ENCODE results near the gene TBPL1.

The TBPL1 gene

DNA sequence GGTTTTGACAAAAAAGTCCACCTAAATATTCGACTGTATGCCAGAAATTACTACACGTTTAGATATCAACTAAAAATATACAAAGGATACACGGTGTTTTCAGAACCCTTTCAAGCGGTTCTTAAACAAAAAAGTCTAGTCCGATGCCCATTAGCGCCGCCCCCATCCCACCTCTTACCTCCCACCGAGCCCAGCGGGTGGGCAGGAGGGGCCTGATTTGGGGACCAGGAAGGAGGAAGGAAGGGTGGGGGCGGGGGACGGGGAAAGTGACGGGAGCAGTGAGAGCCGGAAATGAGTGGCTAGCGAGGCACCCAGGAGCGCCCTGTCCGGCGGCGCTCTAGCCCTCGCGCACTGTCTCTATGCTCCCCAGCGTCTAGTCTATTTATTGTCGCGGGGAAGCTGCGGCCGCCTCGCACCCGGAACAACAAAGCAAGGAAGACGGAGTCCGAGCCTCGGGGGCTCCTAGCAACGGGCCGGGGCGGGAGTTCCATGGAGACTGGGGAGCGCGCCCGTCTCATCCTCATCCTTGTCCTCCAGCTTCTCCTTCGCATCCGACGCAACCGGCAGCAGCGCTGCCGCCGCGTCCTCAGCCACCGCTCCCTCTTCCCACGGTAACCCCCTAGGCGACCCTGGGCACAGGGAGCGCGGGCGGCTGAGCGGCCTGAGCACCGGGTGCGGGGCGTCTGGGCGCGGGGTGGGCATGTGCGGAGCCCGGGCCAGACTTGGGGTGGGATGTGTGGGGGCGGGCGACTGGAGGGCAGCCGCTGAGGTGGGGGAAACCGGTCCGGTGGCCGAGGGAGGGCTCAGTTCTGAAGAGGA is at the start of gene TBPL1:
Gene TBPL1 (plus strand): TSS at position 410 of the 819 bp plus-strand sequence. CDS start 26,902 bp downstream, outside the sequence.
- Histone ChIP-seq H3K36me3 (ENCODE audit: insufficient read depth, low read length) (no peaks in the 10 kb centered on the region), H3K27ac (0 out of 2 replicates have a peak within 1 kb of the TSS, but pooled peaks have one; percentile 10), H3K4me3 (peak within 1 kb of the TSS; percentile 98), H3K9me3 (ENCODE audit: low read depth, low read length) (no peaks in the 10 kb centered on the region), H3K9ac (ENCODE audit: insufficient read length) (peak within 1 kb of the TSS; percentile 87)
- TF ChIP-seq FOXP2 (optimal IDR thresholded peaks at IDR 0.05; ENCODE audit: control extremely low read depth, extremely low read length, insufficient read depth) (no peak), POLR2AphosphoS5 (IDR thresholded peaks at IDR 0.05; ENCODE audit: borderline replicate concordance, low read depth, low read length) (peak; percentile 93)
- DNase-seq (ENCODE audit: low read depth, low spot score), result peak; percentile 88

GRCh38 chr6:133903855-133904254 is 49.2 kb upstream of the TBPL1 start:
- no peak for DNase-seq (ENCODE audit: low read depth, low spot score)
- no peaks in the 10 kb centered on the region for H3K36me3 ChIP-seq (ENCODE audit: insufficient read depth, low read length)
- no peaks in the 10 kb centered on the region for H3K9me3 ChIP-seq (ENCODE audit: low read depth, low read length)
- H3K4me3 ChIP-seq, result no peak overlapping the region
- H3K27ac ChIP-seq, result no peak overlapping the region
- no peak for TF ChIP-seq FOXP2 (optimal IDR thresholded peaks at IDR 0.05; ENCODE audit: control extremely low read depth, extremely low read length, insufficient read depth)
- no peak for TF ChIP-seq EZH2 (IDR thresholded peaks at IDR 0.05)
- no peak for TF ChIP-seq POLR2AphosphoS5 (IDR thresholded peaks at IDR 0.05; ENCODE audit: borderline replicate concordance, low read depth, low read length)
- no peak overlapping the region for H3K9ac ChIP-seq (ENCODE audit: insufficient read length)

- Histone ChIP-seq H3K36me3 (ENCODE audit: insufficient read depth, low read length) (no peaks in the 10 kb centered on the region), H3K27ac (no peak overlapping the region), H3K4me3 (no peak overlapping the region), H3K9ac (ENCODE audit: insufficient read length) (no peak overlapping the region), H3K9me3 (ENCODE audit: low read depth, low read length) (no peaks in the 10 kb centered on the region)
- no peak for DNase-seq (ENCODE audit: low read depth, low spot score)
- TF ChIP-seq EZH2 (IDR thresholded peaks at IDR 0.05), result no peak
- TF ChIP-seq FOXP2 (optimal IDR thresholded peaks at IDR 0.05; ENCODE audit: control extremely low read depth, extremely low read length, insufficient read depth), result no peak
- no peak for TF ChIP-seq POLR2AphosphoS5 (IDR thresholded peaks at IDR 0.05; ENCODE audit: borderline replicate concordance, low read depth, low read length)
Observed at GRCh38 chr6:133906050-133906449, 47.0 kb upstream of the TBPL1 start.

GRCh38 chr6:133916650-133917151 is 36.3 kb upstream of the TBPL1 start:
- H3K36me3 ChIP-seq (ENCODE audit: insufficient read depth, low read length), result no peaks in the 10 kb centered on the region
- no peak for TF ChIP-seq EZH2 (IDR thresholded peaks at IDR 0.05)
- TF ChIP-seq FOXP2 (optimal IDR thresholded peaks at IDR 0.05; ENCODE audit: control extremely low read depth, extremely low read length, insufficient read depth), result no peak
- no peak for TF ChIP-seq POLR2AphosphoS5 (IDR thresholded peaks at IDR 0.05; ENCODE audit: borderline replicate concordance, low read depth, low read length)
- no peak overlapping the region for H3K4me3 ChIP-seq
- DNase-seq (ENCODE audit: low read depth, low spot score), result peak; percentile 48
- no peak overlapping the region for H3K27ac ChIP-seq
- no peak overlapping the region for H3K9ac ChIP-seq (ENCODE audit: insufficient read length)
- H3K9me3 ChIP-seq (ENCODE audit: low read depth, low read length), result no peaks in the 10 kb centered on the region

- TF ChIP-seq EZH2 (IDR thresholded peaks at IDR 0.05), result no peak
- no peak for TF ChIP-seq POLR2AphosphoS5 (IDR thresholded peaks at IDR 0.05; ENCODE audit: borderline replicate concordance, low read depth, low read length)
- TF ChIP-seq FOXP2 (optimal IDR thresholded peaks at IDR 0.05; ENCODE audit: control extremely low read depth, extremely low read length, insufficient read depth), result no peak
- Histone ChIP-seq H3K27ac (no peak overlapping the region), H3K36me3 (ENCODE audit: insufficient read depth, low read length) (no peaks in the 10 kb centered on the region), H3K9me3 (ENCODE audit: low read depth, low read length) (no peaks in the 10 kb centered on the region), H3K4me3 (no peak overlapping the region), H3K9ac (ENCODE audit: insufficient read length) (no peak overlapping the region)
- no peak for DNase-seq (ENCODE audit: low read depth, low spot score)
Observed at GRCh38 chr6:133917781-133918180, 35.2 kb upstream of the TBPL1 start.

DNA sequence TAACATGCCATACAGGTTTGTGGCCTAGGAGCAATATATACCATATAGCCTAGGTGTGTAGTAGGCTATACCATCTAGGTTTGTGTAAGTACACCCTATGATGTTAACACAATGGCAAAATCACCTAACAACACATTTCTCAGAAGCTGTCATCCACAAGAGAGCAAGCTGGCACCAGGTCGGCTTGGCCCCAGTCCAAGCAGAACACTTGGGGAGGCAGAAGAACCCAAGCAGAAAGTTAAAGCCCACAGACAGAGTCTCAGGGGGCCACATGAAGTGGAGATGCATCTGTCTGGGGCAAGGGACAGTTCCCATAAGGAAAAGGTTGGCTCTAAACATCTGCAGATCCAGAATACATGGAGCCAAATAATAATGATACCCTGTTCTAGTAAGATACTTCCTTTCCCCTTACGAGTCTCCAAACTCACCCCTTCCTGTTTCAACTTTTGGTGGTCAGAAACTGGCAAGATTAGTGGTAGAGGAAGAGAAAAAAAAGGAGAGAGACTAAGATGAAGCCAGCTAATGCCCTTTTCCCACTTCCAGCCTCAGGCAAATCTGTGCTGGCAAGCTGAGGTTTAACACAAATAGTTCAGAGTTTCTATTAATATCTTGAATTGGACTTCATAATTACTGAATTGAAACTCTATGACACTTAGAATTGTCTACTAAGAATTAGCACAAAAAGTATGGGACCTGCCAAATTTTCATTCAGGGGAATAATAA is 34.7 kb upstream of the TBPL1 start:
- no peak for TF ChIP-seq EZH2 (IDR thresholded peaks at IDR 0.05)
- TF ChIP-seq POLR2AphosphoS5 (IDR thresholded peaks at IDR 0.05; ENCODE audit: borderline replicate concordance, low read depth, low read length), result no peak
- Histone ChIP-seq H3K9me3 (ENCODE audit: low read depth, low read length) (no peaks in the 10 kb centered on the region), H3K36me3 (ENCODE audit: insufficient read depth, low read length) (no peaks in the 10 kb centered on the region), H3K9ac (ENCODE audit: insufficient read length) (no peak overlapping the region), H3K4me3 (no peak overlapping the region), H3K27ac (no peak overlapping the region)
- DNase-seq (ENCODE audit: low read depth, low spot score), result no peak

GRCh38 chr6:133919362-133919761 is 33.7 kb upstream of the TBPL1 start:
- DNase-seq (ENCODE audit: low read depth, low spot score), result no peak
- TF ChIP-seq FOXP2 (optimal IDR thresholded peaks at IDR 0.05; ENCODE audit: control extremely low read depth, extremely low read length, insufficient read depth) (no peak), POLR2AphosphoS5 (IDR thresholded peaks at IDR 0.05; ENCODE audit: borderline replicate concordance, low read depth, low read length) (no peak), EZH2 (IDR thresholded peaks at IDR 0.05) (no peak)
- no peak overlapping the region for H3K4me3 ChIP-seq
- no peaks in the 10 kb centered on the region for H3K36me3 ChIP-seq (ENCODE audit: insufficient read depth, low read length)
- H3K9me3 ChIP-seq (ENCODE audit: low read depth, low read length), result no peaks in the 10 kb centered on the region
- no peak overlapping the region for H3K9ac ChIP-seq (ENCODE audit: insufficient read length)
- H3K27ac ChIP-seq, result no peak overlapping the region

- Histone ChIP-seq H3K9ac (ENCODE audit: insufficient read length) (no peak overlapping the region), H3K9me3 (ENCODE audit: low read depth, low read length) (no peaks in the 10 kb centered on the region), H3K36me3 (ENCODE audit: insufficient read depth, low read length) (no peaks in the 10 kb centered on the region), H3K4me3 (no peak overlapping the region), H3K27ac (no peak overlapping the region)
- TF ChIP-seq EZH2 (IDR thresholded peaks at IDR 0.05) (no peak), POLR2AphosphoS5 (IDR thresholded peaks at IDR 0.05; ENCODE audit: borderline replicate concordance, low read depth, low read length) (no peak), FOXP2 (optimal IDR thresholded peaks at IDR 0.05; ENCODE audit: control extremely low read depth, extremely low read length, insufficient read depth) (no peak)
- peak; percentile 64 for DNase-seq (ENCODE audit: low read depth, low spot score)
Observed at GRCh38 chr6:133921249-133921859, 31.7 kb upstream of the TBPL1 start.
